HCT116 (cell line): Measurements from ENCODE around the gene ECI2. TPM values are rescaled to one million over a fixed set of nuclear protein-coding genes. Genes with fewer than 3 reads are reported as not detected.

ENCODE experiments used
- ATAC-seq: fragments of 200-7000 bp; cut with Tn5 transposase; 2 replicates; pipeline ENCODE4 v1.9.1; 2020; ENCODE audit warnings: mild to moderate bottlenecking, moderate library complexity
- BruUV-seq: library from RNA; stranded (reverse); fragments of 400-500 nt; replicated peaks from 2 replicates; lab custom pipeline; 2021; lab: Mats Ljungman, UMichigan
- CTCF ChIA-PET: fragments of 300-600 bp; sonication (Branson Sonifier 250); formaldehyde crosslinking; loops from one replicate; lab custom pipeline; 2021; ENCODE audit warnings: antibody characterized with exemption; lab: Charles Lee
- POLR2A ChIA-PET: fragments of 300-600, 350-600 bp; sonication (Branson Sonifier 250); formaldehyde crosslinking; loops from one replicate; lab custom pipeline; 2021; ENCODE audit warnings: antibody characterized with exemption; lab: Charles Lee
- RAD21 ChIA-PET, 2 experiments: fragments of 300-600 bp; sonication (Branson Sonifier 250); formaldehyde crosslinking; loops; one replicate each; lab custom pipeline; 2023; ENCODE audit warnings: low total read pairs in 2 of 2; ENCODE audit not compliant: uncharacterized antibody in 2 of 2, unreplicated experiment in 2 of 2, low non-redundant PET in 1 of 2; lab: Charles Lee
- DNase-seq: peaks from one replicate; pipeline ENCODE4 v3.0.0-alpha.2; 2010; ENCODE audit warnings: low read depth, low spot score
- H2AFZ ChIP-seq: fragments of 200-600 bp; shearing (Covaris generic), sonication (generic); 2 replicates; pipeline ENCODE4 v1.6.1; 2017; ENCODE audit warnings: low read depth, mixed run types, mixed read lengths, antibody characterized with exemption, low read length; ENCODE audit not compliant: poor library complexity, severe bottlenecking
- H3K27ac ChIP-seq: 2 replicates; pipeline ENCODE4 v1.5.1; 2012; ENCODE audit warnings: low read depth, low read length
- H3K27me3 ChIP-seq: fragments of 200-600 bp; sonication (generic); 2 replicates; pipeline ENCODE4 v1.6.1; 2016; ENCODE audit warnings: mixed run types, low read length, mixed read lengths; ENCODE audit not compliant: insufficient read depth
- H3K36me3 ChIP-seq, 2 experiments: fragments of 200-500 bp in 1 of 2; fragments of 200-600 bp in 1 of 2; sonication (Bioruptor generic) in 1 of 2; sonication (generic) in 1 of 2; 2 replicates each; pipeline versions ENCODE4 v1.5.1 to v1.6.1; 2014 to 2016; ENCODE audit warnings: low read length in 2 of 2, inconsistent platforms in 1 of 2, mixed read lengths in 1 of 2, mixed run types in 1 of 2; ENCODE audit not compliant: insufficient read depth in 2 of 2, control insufficient read depth in 1 of 2
- H3K4me1 ChIP-seq, 2 experiments: fragments of 200-600 bp in 1 of 2; sonication (generic) in 1 of 2; 2 replicates each; pipeline versions ENCODE4 v1.5.1 to v1.6.1; 2012 to 2017; ENCODE audit warnings: low read length in 2 of 2, inconsistent platforms in 1 of 2, mild to moderate bottlenecking in 1 of 2, mixed read lengths in 1 of 2, mixed run types in 1 of 2, moderate library complexity in 1 of 2; ENCODE audit not compliant: insufficient read depth in 2 of 2, control insufficient read depth in 1 of 2
- H3K4me2 ChIP-seq: fragments of 200-600 bp; sonication (generic); 2 replicates; pipeline ENCODE4 v1.6.1; 2017; ENCODE audit warnings: mixed run types, low read length, mixed read lengths
- H3K4me3 ChIP-seq, 2 experiments: fragments of 200-600 bp in 1 of 2; sonication (generic) in 1 of 2; replicated peaks in 1 of 2; 2 replicates each; pipeline ENCODE4 v1.5.1; 2011 to 2016; ENCODE audit warnings: low read length in 2 of 2, control low read depth in 1 of 2, low read depth in 1 of 2, mild to moderate bottlenecking in 1 of 2, mixed read lengths in 1 of 2, mixed run types in 1 of 2
- H3K79me2 ChIP-seq: fragments of 200-600 bp; sonication (generic); 2 replicates; pipeline ENCODE4 v1.6.1; 2017; ENCODE audit warnings: mild to moderate bottlenecking, mixed run types, low read length, moderate library complexity, mixed read lengths; ENCODE audit not compliant: insufficient read depth
- H3K9ac ChIP-seq: fragments of 200-600 bp; sonication (generic); 2 replicates; pipeline ENCODE4 v1.6.1; 2016; ENCODE audit warnings: low read length, mixed read lengths
- H3K9me2 ChIP-seq: fragments of 200-600 bp; sonication (generic), shearing (Covaris generic); 2 replicates; pipeline ENCODE4 v1.6.1; 2017; ENCODE audit warnings: mixed run types, mild to moderate bottlenecking, moderate library complexity; ENCODE audit not compliant: insufficient read depth
- H3K9me3 ChIP-seq, 2 experiments: fragments of 200-500 bp in 1 of 2; fragments of 200-600 bp in 1 of 2; sonication (Bioruptor generic) in 1 of 2; sonication (generic) in 1 of 2; 2 replicates each; pipeline ENCODE4 v1.6.1; 2014 to 2017; ENCODE audit warnings: low read length in 2 of 2, mixed read lengths in 2 of 2, inconsistent platforms in 1 of 2, low read depth in 1 of 2, mild to moderate bottlenecking in 1 of 2, mixed run types in 1 of 2, moderate library complexity in 1 of 2; ENCODE audit not compliant: control insufficient read depth in 1 of 2, insufficient read depth in 1 of 2
- H4K20me1 ChIP-seq: fragments of 200-600 bp; sonication (generic), shearing (Covaris generic); 2 replicates; pipeline ENCODE4 v1.6.1; 2017; ENCODE audit warnings: mixed run types, mild to moderate bottlenecking, moderate library complexity; ENCODE audit not compliant: insufficient read depth
- EZH2 ChIP-seq: fragments of 200-600 bp; sonication (generic); IDR thresholded peaks from 2 replicates; pipeline ENCODE4 v1.6.1; 2017; ENCODE audit warnings: antibody characterized with exemption, mixed run types
- MAX ChIP-seq: IDR thresholded peaks from 2 replicates; pipeline ENCODE4 v1.6.1; 2012
- RAD21 ChIP-seq: IDR thresholded peaks from 2 replicates; pipeline ENCODE4 v1.6.1; 2012; ENCODE audit warnings: low read depth, mild to moderate bottlenecking
- SIN3A ChIP-seq: IDR thresholded peaks from 2 replicates; pipeline ENCODE4 v1.6.1; 2012; ENCODE audit warnings: low read depth
- SP1 ChIP-seq: IDR thresholded peaks from 2 replicates; pipeline ENCODE4 v1.6.1; 2012; ENCODE audit warnings: low read depth
- SRF ChIP-seq: IDR thresholded peaks from 2 replicates; pipeline ENCODE4 v1.6.1; 2012; ENCODE audit warnings: low read depth
- ZFX ChIP-seq: fragments of 450-650 bp; IDR thresholded peaks from 2 replicates; pipeline ENCODE4 v1.6.1; 2017
- intact Hi-C: fragments of 100-400 bp; cut with micrococcal nuclease; formaldehyde crosslinking; loops from 2 replicates; pipeline ENCODE4 v1.10.0; 2022
- total RNA-seq: library from RNA; stranded (reverse); gene quantifications from one replicate; pipeline ENCODE4 v1.2.1, GENCODE V29; 2021; ENCODE audit not compliant: unreplicated experiment
- TF ChIP-seq, protein P1 (sequence below): IDR thresholded peaks from 2 replicates; pipeline ENCODE4 v1.6.1; 2012; ENCODE audit warnings: low read depth

ECI2 gene
- total RNA-seq, 1 experiment from 2014 or later, result 56.8 TPM

GRCh38 chr6:4113649-4114048 lies 21.7 kb downstream of the ECI2 start:
- intact Hi-C loops, result no loop called here
- RAD21 ChIA-PET, result interaction anchor here in 1 of 2 experiments (0.5 kb wide), 1 partner anchor 22 kb away, joined by 7 read pairs; the partner anchor contains the start of gene ECI2
- H3K4me2 ChIP-seq, result no peak overlapping the region
- TF ChIP-seq MAX, result no peak
- TF ChIP-seq SRF, result no peak
- TF ChIP-seq RAD21, result no peak
- TF ChIP-seq, protein P1, sequence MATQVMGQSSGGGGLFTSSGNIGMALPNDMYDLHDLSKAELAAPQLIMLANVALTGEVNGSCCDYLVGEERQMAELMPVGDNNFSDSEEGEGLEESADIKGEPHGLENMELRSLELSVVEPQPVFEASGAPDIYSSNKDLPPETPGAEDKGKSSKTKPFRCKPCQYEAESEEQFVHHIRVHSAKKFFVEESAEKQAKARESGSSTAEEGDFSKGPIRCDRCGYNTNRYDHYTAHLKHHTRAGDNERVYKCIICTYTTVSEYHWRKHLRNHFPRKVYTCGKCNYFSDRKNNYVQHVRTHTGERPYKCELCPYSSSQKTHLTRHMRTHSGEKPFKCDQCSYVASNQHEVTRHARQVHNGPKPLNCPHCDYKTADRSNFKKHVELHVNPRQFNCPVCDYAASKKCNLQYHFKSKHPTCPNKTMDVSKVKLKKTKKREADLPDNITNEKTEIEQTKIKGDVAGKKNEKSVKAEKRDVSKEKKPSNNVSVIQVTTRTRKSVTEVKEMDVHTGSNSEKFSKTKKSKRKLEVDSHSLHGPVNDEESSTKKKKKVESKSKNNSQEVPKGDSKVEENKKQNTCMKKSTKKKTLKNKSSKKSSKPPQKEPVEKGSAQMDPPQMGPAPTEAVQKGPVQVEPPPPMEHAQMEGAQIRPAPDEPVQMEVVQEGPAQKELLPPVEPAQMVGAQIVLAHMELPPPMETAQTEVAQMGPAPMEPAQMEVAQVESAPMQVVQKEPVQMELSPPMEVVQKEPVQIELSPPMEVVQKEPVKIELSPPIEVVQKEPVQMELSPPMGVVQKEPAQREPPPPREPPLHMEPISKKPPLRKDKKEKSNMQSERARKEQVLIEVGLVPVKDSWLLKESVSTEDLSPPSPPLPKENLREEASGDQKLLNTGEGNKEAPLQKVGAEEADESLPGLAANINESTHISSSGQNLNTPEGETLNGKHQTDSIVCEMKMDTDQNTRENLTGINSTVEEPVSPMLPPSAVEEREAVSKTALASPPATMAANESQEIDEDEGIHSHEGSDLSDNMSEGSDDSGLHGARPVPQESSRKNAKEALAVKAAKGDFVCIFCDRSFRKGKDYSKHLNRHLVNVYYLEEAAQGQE, result no peak
- TF ChIP-seq SP1, result no peak
- no peak for TF ChIP-seq SIN3A
- no peak for TF ChIP-seq EZH2
- TF ChIP-seq ZFX, result no peak
- TF ChIP-seq, all 23 proteins: peak for 0
- no peak for ATAC-seq
- Histone ChIP-seq H3K4me3 (no peak overlapping the region), H3K9me3 (no peaks in the 10 kb centered on the region; a peak in 1 of 4 replicates), H3K27me3 (no peaks in the 10 kb centered on the region), H3K4me1 (no peaks in the 10 kb centered on the region), H3K27ac (no peak overlapping the region), H3K9me2 (no peaks in the 10 kb centered on the region), H3K79me2 (no peaks in the 10 kb centered on the region), H3K9ac (no peak overlapping the region), H4K20me1 (no peaks in the 10 kb centered on the region), H3K36me3 (peaks cover 5 to 15% of the 10 kb centered on the region in 2 experiments; a peak in 3 of 4 replicates), H2AFZ (no peak overlapping the region)
- no TSS peak for BruUV-seq
- ChIA-PET CTCF (no interaction called here), POLR2A (no interaction called here)
- no peak for DNase-seq
